Measurements from ENCODE around the gene ZNF76.

ZNF76 gene

GRCh38 chr6:35292494-35292893 is 33.0 kb downstream of the ZNF76 start:
- H3K36me3 ChIP-seq (ENCODE audit: insufficient read depth, low read length): peaks cover 45% of the 10 kb centered on the region
- no peak overlapping the region for H3K9ac ChIP-seq (ENCODE audit: low read depth, low read length)
- H3K4me3 ChIP-seq (ENCODE audit: low read length): no peak overlapping the region
- WGBS: 81% methylated on average over 15 of the region's 15 CpGs
- H3K27ac ChIP-seq (ENCODE audit: low read depth, low read length): no peak overlapping the region
- no peaks in the 10 kb centered on the region for H3K27me3 ChIP-seq (ENCODE audit: insufficient read depth, low read length)
- no peaks in the 10 kb centered on the region for H3K9me3 ChIP-seq (ENCODE audit: insufficient read depth, low read depth, low read length)
- H3K4me1 ChIP-seq (ENCODE audit: insufficient read depth, low read length): 0 out of 2 replicates have a peak, but pooled peaks cover 4% of the 10 kb centered on the region

- H3K9ac ChIP-seq (ENCODE audit: low read depth, low read length): no peak overlapping the region
- H3K4me1 ChIP-seq (ENCODE audit: insufficient read depth, low read length): peaks cover 12% of the 10 kb centered on the region; the same call in 1 of the 2 replicates
- H3K27me3 ChIP-seq (ENCODE audit: insufficient read depth, low read length): no peaks in the 10 kb centered on the region
- H3K9me3 ChIP-seq (ENCODE audit: insufficient read depth, low read depth, low read length): no peaks in the 10 kb centered on the region
- peaks cover 34% of the 10 kb centered on the region for H3K36me3 ChIP-seq (ENCODE audit: insufficient read depth, low read length)
- H3K4me3 ChIP-seq (ENCODE audit: low read length): no peak overlapping the region
- no peak overlapping the region for H3K27ac ChIP-seq (ENCODE audit: low read depth, low read length)
- 94% methylated on average over 9 of the region's 9 CpGs for WGBS
Measured at GRCh38 chr6:35293681-35294080, 34.1 kb downstream of the ZNF76 start.

GRCh38 chr6:35294308-35294945 is 34.9 kb downstream of the ZNF76 start:
- Histone ChIP-seq H3K9ac (ENCODE audit: low read depth, low read length) (no peak overlapping the region), H3K27me3 (ENCODE audit: insufficient read depth, low read length) (no peaks in the 10 kb centered on the region), H3K4me1 (ENCODE audit: insufficient read depth, low read length) (peaks cover 12% of the 10 kb centered on the region; the same call in 1 of the 2 replicates), H3K27ac (ENCODE audit: low read depth, low read length) (no peak overlapping the region), H3K9me3 (ENCODE audit: insufficient read depth, low read depth, low read length) (no peaks in the 10 kb centered on the region), H3K4me3 (ENCODE audit: low read length) (no peak overlapping the region), H3K36me3 (ENCODE audit: insufficient read depth, low read length) (peaks cover 27% of the 10 kb centered on the region)
- WGBS: 59% methylated on average over 10 of the region's 10 CpGs

GRCh38 chr6:35295036-35295435 is 35.5 kb downstream of the ZNF76 start:
- Histone ChIP-seq H3K27ac (ENCODE audit: low read depth, low read length) (no peak overlapping the region), H3K9ac (ENCODE audit: low read depth, low read length) (no peak overlapping the region), H3K4me3 (ENCODE audit: low read length) (no peak overlapping the region), H3K36me3 (ENCODE audit: insufficient read depth, low read length) (peaks cover 23% of the 10 kb centered on the region), H3K4me1 (ENCODE audit: insufficient read depth, low read length) (peaks cover 12% of the 10 kb centered on the region; the same call in 1 of the 2 replicates), H3K27me3 (ENCODE audit: insufficient read depth, low read length) (no peaks in the 10 kb centered on the region), H3K9me3 (ENCODE audit: insufficient read depth, low read depth, low read length) (no peaks in the 10 kb centered on the region)
- 97% methylated on average over 2 of the region's 2 CpGs for WGBS

- no peak overlapping the region for H3K4me3 ChIP-seq (ENCODE audit: low read length)
- H3K36me3 ChIP-seq (ENCODE audit: insufficient read depth, low read length): peaks cover 17% of the 10 kb centered on the region
- H3K4me1 ChIP-seq (ENCODE audit: insufficient read depth, low read length): peaks cover 12% of the 10 kb centered on the region; the same call in 1 of the 2 replicates
- no peaks in the 10 kb centered on the region for H3K27me3 ChIP-seq (ENCODE audit: insufficient read depth, low read length)
- no peak overlapping the region for H3K27ac ChIP-seq (ENCODE audit: low read depth, low read length)
- H3K9me3 ChIP-seq (ENCODE audit: insufficient read depth, low read depth, low read length): no peaks in the 10 kb centered on the region
- 59% methylated on average over 3 of the region's 3 CpGs for WGBS
- H3K9ac ChIP-seq (ENCODE audit: low read depth, low read length): no peak overlapping the region
Measured at GRCh38 chr6:35295521-35296315, 36.2 kb downstream of the ZNF76 start.

- WGBS: 74% methylated on average over 6 of the region's 6 CpGs
- H3K9ac ChIP-seq (ENCODE audit: low read depth, low read length): no peak overlapping the region
- no peak overlapping the region for H3K27ac ChIP-seq (ENCODE audit: low read depth, low read length)
- peaks cover 12% of the 10 kb centered on the region; the same call in 1 of the 2 replicates for H3K4me1 ChIP-seq (ENCODE audit: insufficient read depth, low read length)
- H3K4me3 ChIP-seq (ENCODE audit: low read length): no peak overlapping the region
- no peaks in the 10 kb centered on the region for H3K27me3 ChIP-seq (ENCODE audit: insufficient read depth, low read length)
- peaks cover 8% of the 10 kb centered on the region; the same call in 1 of the 2 replicates for H3K36me3 ChIP-seq (ENCODE audit: insufficient read depth, low read length)
- H3K9me3 ChIP-seq (ENCODE audit: insufficient read depth, low read depth, low read length): no peaks in the 10 kb centered on the region
Measured at GRCh38 chr6:35296931-35297600, 37.5 kb downstream of the ZNF76 start.

- H3K36me3 ChIP-seq (ENCODE audit: insufficient read depth, low read length): peaks cover 8% of the 10 kb centered on the region; the same call in 1 of the 2 replicates
- H3K4me3 ChIP-seq (ENCODE audit: low read length): peak within 1 kb of the TSS; percentile 47
- no peak within 1 kb of the TSS; the same call in 1 of the 2 replicates for H3K9ac ChIP-seq (ENCODE audit: low read depth, low read length)
- H3K27ac ChIP-seq (ENCODE audit: low read depth, low read length): no peak within 1 kb of the TSS
- H3K27me3 ChIP-seq (ENCODE audit: insufficient read depth, low read length): no peaks in the 10 kb centered on the region
- peaks cover 17% of the 10 kb centered on the region for H3K4me1 ChIP-seq (ENCODE audit: insufficient read depth, low read length)
- no peaks in the 10 kb centered on the region for H3K9me3 ChIP-seq (ENCODE audit: insufficient read depth, low read depth, low read length)
- WGBS: 29% methylated on average over 34 of the region's 35 CpGs
Measured at GRCh38 chr6:35297601-35298481, 38.3 kb downstream of the ZNF76 start, which contains the start of gene DEF6. Gene DEF6, plus strand, starts transcription at chr6:35297818. Its CDS starts 39 bp downstream, at chr6:35297857.

- Histone ChIP-seq H3K9ac (ENCODE audit: low read depth, low read length) (no peak overlapping the region), H3K9me3 (ENCODE audit: insufficient read depth, low read depth, low read length) (no peaks in the 10 kb centered on the region), H3K36me3 (ENCODE audit: insufficient read depth, low read length) (peaks cover 8% of the 10 kb centered on the region; the same call in 1 of the 2 replicates), H3K27me3 (ENCODE audit: insufficient read depth, low read length) (no peaks in the 10 kb centered on the region), H3K4me1 (ENCODE audit: insufficient read depth, low read length) (peaks cover 21% of the 10 kb centered on the region), H3K4me3 (ENCODE audit: low read length) (no peak overlapping the region), H3K27ac (ENCODE audit: low read depth, low read length) (no peak overlapping the region)
- WGBS: 95% methylated on average over 6 of the region's 6 CpGs
Measured at GRCh38 chr6:35298625-35299140, 39.1 kb downstream of the ZNF76 start.

- H3K4me3 ChIP-seq (ENCODE audit: low read length): no peak overlapping the region
- peaks cover 8% of the 10 kb centered on the region; the same call in 1 of the 2 replicates for H3K36me3 ChIP-seq (ENCODE audit: insufficient read depth, low read length)
- no peak overlapping the region for H3K9ac ChIP-seq (ENCODE audit: low read depth, low read length)
- H3K27me3 ChIP-seq (ENCODE audit: insufficient read depth, low read length): no peaks in the 10 kb centered on the region
- H3K27ac ChIP-seq (ENCODE audit: low read depth, low read length): no peak overlapping the region
- no peaks in the 10 kb centered on the region for H3K9me3 ChIP-seq (ENCODE audit: insufficient read depth, low read depth, low read length)
- 88% methylated on average over 4 of the region's 4 CpGs for WGBS
- peaks cover 21% of the 10 kb centered on the region for H3K4me1 ChIP-seq (ENCODE audit: insufficient read depth, low read length)
Measured at GRCh38 chr6:35299674-35300073, 40.1 kb downstream of the ZNF76 start.

- Histone ChIP-seq H3K27ac (ENCODE audit: low read depth, low read length) (no peak overlapping the region), H3K9me3 (ENCODE audit: insufficient read depth, low read depth, low read length) (no peaks in the 10 kb centered on the region), H3K9ac (ENCODE audit: low read depth, low read length) (no peak overlapping the region), H3K27me3 (ENCODE audit: insufficient read depth, low read length) (no peaks in the 10 kb centered on the region), H3K4me3 (ENCODE audit: low read length) (no peak overlapping the region), H3K36me3 (ENCODE audit: insufficient read depth, low read length) (no peaks in the 10 kb centered on the region), H3K4me1 (ENCODE audit: insufficient read depth, low read length) (peaks cover 21% of the 10 kb centered on the region)
Measured at GRCh38 chr6:35300848-35301247, 41.3 kb downstream of the ZNF76 start.
